ENCODE measurements around the gene BCAS1. TPM values are rescaled to one million over a fixed set of nuclear protein-coding genes. Genes with fewer than 3 reads are reported as not detected.

The BCAS1 gene
- total RNA-seq, 1 donor from 2014 or later = not detected

DNA sequence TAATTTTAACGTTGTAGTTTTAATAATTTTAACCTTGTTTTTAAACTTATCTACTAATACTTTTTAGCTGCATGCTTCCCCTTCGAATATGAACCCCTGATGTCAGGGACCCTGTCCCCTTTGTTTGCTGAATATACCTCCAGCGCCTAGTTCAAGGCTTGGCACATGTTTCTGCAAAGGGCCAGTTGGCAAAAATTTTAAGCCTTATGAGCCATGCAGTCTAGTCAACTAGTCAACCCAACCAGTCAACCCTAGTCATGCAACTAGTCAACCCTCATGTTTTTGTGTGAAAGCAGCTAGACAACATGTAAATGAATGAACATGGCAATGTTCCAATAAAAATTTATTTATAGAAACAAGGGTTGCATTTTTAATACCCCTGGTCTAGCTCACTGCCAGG, 119.8 kb downstream of the BCAS1 start:
- peaks cover 2% of the 10 kb centered on the region for H3K36me3 Mint-ChIP-seq (ENCODE audit: low read depth)
- no peak overlapping the region for H3K27ac Mint-ChIP-seq (ENCODE audit: unreplicated experiment)
- no peak for DNase-seq (ENCODE audit: low spot score)
- H3K27me3 Mint-ChIP-seq (ENCODE audit: low read depth) = no peaks in the 10 kb centered on the region
- peaks cover 2% of the 10 kb centered on the region for H3K9me3 Mint-ChIP-seq (ENCODE audit: low read depth)
- H3K4me3 Mint-ChIP-seq (ENCODE audit: unreplicated experiment) = no peak overlapping the region
- TF ChIP-seq, protein P1, sequence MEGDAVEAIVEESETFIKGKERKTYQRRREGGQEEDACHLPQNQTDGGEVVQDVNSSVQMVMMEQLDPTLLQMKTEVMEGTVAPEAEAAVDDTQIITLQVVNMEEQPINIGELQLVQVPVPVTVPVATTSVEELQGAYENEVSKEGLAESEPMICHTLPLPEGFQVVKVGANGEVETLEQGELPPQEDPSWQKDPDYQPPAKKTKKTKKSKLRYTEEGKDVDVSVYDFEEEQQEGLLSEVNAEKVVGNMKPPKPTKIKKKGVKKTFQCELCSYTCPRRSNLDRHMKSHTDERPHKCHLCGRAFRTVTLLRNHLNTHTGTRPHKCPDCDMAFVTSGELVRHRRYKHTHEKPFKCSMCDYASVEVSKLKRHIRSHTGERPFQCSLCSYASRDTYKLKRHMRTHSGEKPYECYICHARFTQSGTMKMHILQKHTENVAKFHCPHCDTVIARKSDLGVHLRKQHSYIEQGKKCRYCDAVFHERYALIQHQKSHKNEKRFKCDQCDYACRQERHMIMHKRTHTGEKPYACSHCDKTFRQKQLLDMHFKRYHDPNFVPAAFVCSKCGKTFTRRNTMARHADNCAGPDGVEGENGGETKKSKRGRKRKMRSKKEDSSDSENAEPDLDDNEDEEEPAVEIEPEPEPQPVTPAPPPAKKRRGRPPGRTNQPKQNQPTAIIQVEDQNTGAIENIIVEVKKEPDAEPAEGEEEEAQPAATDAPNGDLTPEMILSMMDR (IDR thresholded peaks at IDR 0.05) = no peak
- H3K4me1 Mint-ChIP-seq (ENCODE audit: low read depth) = peaks cover 16% of the 10 kb centered on the region

DNA sequence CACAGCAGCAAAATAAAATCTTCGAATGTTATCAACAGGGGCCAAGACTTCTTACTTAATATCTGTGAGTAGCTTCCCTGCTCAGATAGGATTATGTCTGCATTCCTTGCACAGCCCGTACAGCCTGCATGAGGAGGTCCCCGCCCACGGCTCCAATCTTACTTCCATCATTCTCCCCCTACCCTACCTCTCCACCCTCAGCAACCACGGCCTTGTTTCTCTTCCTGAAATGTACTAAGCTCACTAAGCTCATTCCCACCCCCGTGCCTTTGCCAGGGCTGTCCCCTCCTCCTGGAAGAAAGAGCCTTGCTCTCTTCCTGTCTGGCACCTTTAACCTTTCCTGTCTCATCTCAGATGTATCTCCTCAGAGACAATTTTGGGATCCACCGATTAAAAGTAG, 120.4 kb downstream of the BCAS1 start:
- TF ChIP-seq, protein P1 (IDR thresholded peaks at IDR 0.05) = no peak
- Mint-ChIP-seq H3K27me3 (ENCODE audit: low read depth) (no peaks in the 10 kb centered on the region), H3K4me1 (ENCODE audit: low read depth) (peaks cover 16% of the 10 kb centered on the region), H3K9me3 (ENCODE audit: low read depth) (peaks cover 2% of the 10 kb centered on the region), H3K27ac (ENCODE audit: unreplicated experiment) (no peak overlapping the region), H3K36me3 (ENCODE audit: low read depth) (peaks cover 2% of the 10 kb centered on the region), H3K4me3 (ENCODE audit: unreplicated experiment) (no peak overlapping the region)
- no peak for DNase-seq (ENCODE audit: low spot score)

DNA sequence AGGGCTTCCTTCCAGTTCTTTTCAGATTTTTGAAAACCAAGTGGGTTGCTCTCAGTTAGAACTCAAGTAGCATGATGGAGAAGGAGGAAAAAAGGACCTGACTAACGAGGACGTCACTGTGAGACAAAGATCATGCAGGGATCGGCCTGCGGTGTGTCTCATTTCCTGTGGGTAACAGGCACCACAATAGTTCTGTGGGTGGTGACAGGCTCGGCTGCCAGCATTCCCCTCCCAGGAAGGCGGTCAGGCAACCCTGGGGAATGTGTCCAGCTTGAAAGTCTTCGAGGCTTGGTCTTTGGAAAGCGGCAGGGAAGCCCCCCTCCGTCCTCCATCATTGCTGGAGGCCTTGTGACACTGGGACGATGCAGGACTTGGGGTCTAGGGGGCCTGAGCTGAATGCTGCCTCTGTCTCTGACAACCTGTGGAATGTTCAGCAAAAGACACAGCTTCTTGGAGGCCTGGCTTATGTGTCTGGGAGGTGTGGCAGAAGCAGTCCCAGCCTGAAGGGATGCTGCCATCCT, 121.0 kb downstream of the BCAS1 start:
- Mint-ChIP-seq H3K27me3 (ENCODE audit: low read depth) (no peaks in the 10 kb centered on the region), H3K4me1 (ENCODE audit: low read depth) (peaks cover 16% of the 10 kb centered on the region), H3K27ac (ENCODE audit: unreplicated experiment) (peak overlapping the region; percentile 0), H3K9me3 (ENCODE audit: low read depth) (peaks cover 2% of the 10 kb centered on the region), H3K4me3 (ENCODE audit: unreplicated experiment) (no peak overlapping the region), H3K36me3 (ENCODE audit: low read depth) (peaks cover 2% of the 10 kb centered on the region)
- TF ChIP-seq, protein P1 (IDR thresholded peaks at IDR 0.05) = no peak
- DNase-seq (ENCODE audit: low spot score) = no peak

DNA sequence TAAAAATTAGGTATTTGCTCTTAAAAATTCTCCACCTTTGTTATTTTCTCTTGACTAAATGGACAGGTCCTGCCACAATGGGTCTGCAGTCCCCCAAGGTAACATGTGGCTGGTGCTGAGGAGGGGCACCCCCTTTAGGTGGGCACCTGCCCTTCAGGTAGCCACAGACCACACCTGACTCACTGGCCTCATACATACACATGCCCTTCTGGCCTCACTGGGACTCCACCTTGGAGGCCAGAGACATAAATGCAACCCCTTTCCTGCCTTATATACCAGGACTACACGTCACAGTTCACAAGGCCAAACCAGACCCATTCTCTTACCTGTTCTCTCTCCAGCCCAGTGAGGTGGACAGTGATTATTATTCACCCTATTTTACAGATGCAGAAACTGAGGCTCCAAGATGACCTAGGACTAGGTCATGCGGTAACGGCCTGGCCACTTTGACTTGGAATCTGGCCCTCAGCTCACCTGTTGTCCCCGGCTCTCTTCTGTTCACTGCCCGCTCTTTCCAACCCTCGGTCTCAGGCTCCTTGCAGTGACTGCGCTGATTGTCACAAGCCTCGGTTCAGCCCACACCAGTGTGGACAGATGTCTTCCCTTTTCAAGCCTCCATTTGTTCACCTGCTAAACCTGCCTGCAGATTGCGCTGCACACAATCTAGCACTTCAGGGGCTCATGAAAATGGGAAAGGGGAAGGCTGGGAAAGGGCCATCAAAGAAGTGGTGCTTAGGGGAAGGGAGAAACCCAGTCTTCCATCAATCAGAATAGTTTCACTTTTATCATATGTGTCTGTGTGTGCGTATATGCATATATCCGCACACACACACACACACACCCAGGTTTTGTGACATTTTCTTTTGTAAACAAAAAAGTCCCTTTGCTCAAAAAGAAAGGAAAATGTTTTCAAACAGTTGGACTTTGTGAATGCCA, 121.7 kb downstream of the BCAS1 start:
- TF ChIP-seq, protein P1 (IDR thresholded peaks at IDR 0.05) = no peak
- no peak for DNase-seq (ENCODE audit: low spot score)
- no peak overlapping the region for H3K4me3 Mint-ChIP-seq (ENCODE audit: unreplicated experiment)
- H3K27ac Mint-ChIP-seq (ENCODE audit: unreplicated experiment) = peak overlapping the region; percentile 0
- H3K9me3 Mint-ChIP-seq (ENCODE audit: low read depth) = peaks cover 2% of the 10 kb centered on the region
- H3K4me1 Mint-ChIP-seq (ENCODE audit: low read depth) = peaks cover 19% of the 10 kb centered on the region
- no peaks in the 10 kb centered on the region for H3K27me3 Mint-ChIP-seq (ENCODE audit: low read depth)
- peaks cover 2% of the 10 kb centered on the region for H3K36me3 Mint-ChIP-seq (ENCODE audit: low read depth)

DNA sequence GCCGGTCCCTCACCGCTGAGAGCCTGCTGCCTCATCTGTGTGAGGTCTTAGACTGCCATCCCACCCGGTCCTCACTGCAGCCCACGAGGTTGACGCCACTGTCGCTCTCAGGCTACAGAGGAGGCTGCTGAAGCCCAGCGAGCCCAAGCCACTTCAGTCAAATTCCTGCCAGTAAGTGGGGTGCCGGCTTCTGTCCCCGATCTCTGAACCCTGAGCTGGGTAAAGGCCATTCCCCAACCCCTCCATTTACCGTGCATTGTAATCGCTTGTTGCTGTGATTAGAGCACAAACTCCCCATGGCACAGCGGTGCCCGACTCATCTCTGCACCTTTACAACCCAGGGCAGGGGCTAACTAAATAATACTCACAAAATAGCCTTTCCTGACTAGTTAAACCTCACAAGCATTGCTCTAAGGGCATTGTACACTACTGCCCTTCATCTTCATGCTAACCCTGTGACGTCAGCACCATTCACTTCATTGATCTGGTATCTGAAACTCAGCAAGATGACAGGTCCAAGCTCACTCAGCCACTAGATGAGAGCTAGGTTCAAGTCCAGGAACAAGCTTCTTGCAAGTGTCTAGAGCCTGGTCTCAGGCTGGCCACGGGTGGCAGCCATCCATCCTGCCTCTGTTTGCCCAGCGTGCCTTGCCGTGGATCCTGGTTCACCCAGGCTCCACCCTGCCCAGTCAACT, 122.7 kb downstream of the BCAS1 start:
- TF ChIP-seq, protein P1 (IDR thresholded peaks at IDR 0.05) = no peak
- DNase-seq (ENCODE audit: low spot score) = no peak
- Mint-ChIP-seq H3K4me3 (ENCODE audit: unreplicated experiment) (no peak overlapping the region), H3K27ac (ENCODE audit: unreplicated experiment) (no peak overlapping the region), H3K9me3 (ENCODE audit: low read depth) (no peaks in the 10 kb centered on the region), H3K27me3 (ENCODE audit: low read depth) (no peaks in the 10 kb centered on the region), H3K4me1 (ENCODE audit: low read depth) (peaks cover 19% of the 10 kb centered on the region), H3K36me3 (ENCODE audit: low read depth) (no peaks in the 10 kb centered on the region)
